ENCODE results near the gene FOXO6. TPM values are rescaled to one million over a fixed set of nuclear protein-coding genes. Genes with fewer than 3 reads are reported as not detected.

The FOXO6 gene
- total RNA-seq, 1 experiment from 2014 or later = 9.0 TPM

GRCh38 chr1:41390573-41390972 is 29.3 kb downstream of the FOXO6 start:
- H3K36me3 ChIP-seq (ENCODE audit: low read depth) = no peaks in the 10 kb centered on the region
- no peak for DNase-seq
- no peak overlapping the region for H3K4me3 ChIP-seq
- H2AFZ ChIP-seq = no peak overlapping the region
- no peaks in the 10 kb centered on the region for H3K9me2 ChIP-seq (ENCODE audit: insufficient read depth)
- no TSS peak for BruUV-seq (replicated peaks)
- intact Hi-C loops (cut with micrococcal nuclease; ENCODE audit: unreplicated experiment) = no loop called here
- no peak overlapping the region for H3K4me2 ChIP-seq
- H3K27me3 ChIP-seq (ENCODE audit: insufficient read depth, low read depth) = no peaks in the 10 kb centered on the region
- no peak overlapping the region for H3K27ac ChIP-seq
- no peaks in the 10 kb centered on the region for H3K9me3 ChIP-seq (ENCODE audit: insufficient read depth, low read depth)
- H3F3A ChIP-seq (ENCODE audit: insufficient read depth, low read depth) = peaks cover 10% of the 10 kb centered on the region; the same call in 1 of the 2 replicates
- ChIA-PET POLR2A (ENCODE audit: unreplicated experiment) (interaction anchor here (0.8 kb wide), 1 partner anchor 29 kb away, joined by 8 read pairs; no protein-coding TSS in a partner anchor), CTCF (no interaction called here)
- H3K79me2 ChIP-seq (ENCODE audit: low read depth) = no peaks in the 10 kb centered on the region
- TF ChIP-seq, protein P1, sequence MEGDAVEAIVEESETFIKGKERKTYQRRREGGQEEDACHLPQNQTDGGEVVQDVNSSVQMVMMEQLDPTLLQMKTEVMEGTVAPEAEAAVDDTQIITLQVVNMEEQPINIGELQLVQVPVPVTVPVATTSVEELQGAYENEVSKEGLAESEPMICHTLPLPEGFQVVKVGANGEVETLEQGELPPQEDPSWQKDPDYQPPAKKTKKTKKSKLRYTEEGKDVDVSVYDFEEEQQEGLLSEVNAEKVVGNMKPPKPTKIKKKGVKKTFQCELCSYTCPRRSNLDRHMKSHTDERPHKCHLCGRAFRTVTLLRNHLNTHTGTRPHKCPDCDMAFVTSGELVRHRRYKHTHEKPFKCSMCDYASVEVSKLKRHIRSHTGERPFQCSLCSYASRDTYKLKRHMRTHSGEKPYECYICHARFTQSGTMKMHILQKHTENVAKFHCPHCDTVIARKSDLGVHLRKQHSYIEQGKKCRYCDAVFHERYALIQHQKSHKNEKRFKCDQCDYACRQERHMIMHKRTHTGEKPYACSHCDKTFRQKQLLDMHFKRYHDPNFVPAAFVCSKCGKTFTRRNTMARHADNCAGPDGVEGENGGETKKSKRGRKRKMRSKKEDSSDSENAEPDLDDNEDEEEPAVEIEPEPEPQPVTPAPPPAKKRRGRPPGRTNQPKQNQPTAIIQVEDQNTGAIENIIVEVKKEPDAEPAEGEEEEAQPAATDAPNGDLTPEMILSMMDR (conservative IDR thresholded peaks at IDR 0.05) = no peak
- no peak for TF ChIP-seq EZH2 (IDR thresholded peaks at IDR 0.05; ENCODE audit: low read depth)
- peaks cover 15% of the 10 kb centered on the region for H3K4me1 ChIP-seq (replicated peaks; ENCODE audit: insufficient read depth)
- H4K20me1 ChIP-seq (ENCODE audit: insufficient read depth) = no peaks in the 10 kb centered on the region

- no TSS peak for BruUV-seq (replicated peaks)
- POLR2A ChIA-PET (ENCODE audit: unreplicated experiment) = no interaction called here
- no peaks in the 10 kb centered on the region for H3K27me3 ChIP-seq (ENCODE audit: insufficient read depth, low read depth)
Observed at GRCh38 chr1:41391834-41392527, 30.7 kb downstream of the FOXO6 start.

DNA sequence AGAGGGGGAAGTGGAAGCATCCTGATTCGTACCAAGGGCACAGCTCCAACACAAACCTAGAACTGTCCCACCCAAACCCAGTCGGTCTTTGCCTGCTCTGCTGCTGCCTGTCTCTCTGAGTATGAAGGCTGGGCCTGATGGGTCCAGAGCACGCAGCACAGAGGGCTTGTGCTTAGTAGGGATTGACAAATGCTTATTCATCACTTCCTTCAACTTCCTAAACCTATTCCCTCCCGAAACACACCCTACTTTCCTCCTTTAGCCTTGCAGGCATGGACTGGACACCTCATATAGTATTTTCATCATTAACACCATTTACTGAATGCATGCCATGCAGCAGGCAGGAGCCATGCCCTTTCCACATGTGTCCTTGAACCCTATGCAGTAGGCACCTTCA is 31.3 kb downstream of the FOXO6 start:
- no peak for TF ChIP-seq EZH2 (IDR thresholded peaks at IDR 0.05; ENCODE audit: low read depth)
- TF ChIP-seq, protein P1 (conservative IDR thresholded peaks at IDR 0.05) = no peak
- Histone ChIP-seq H3K9me3 (ENCODE audit: insufficient read depth, low read depth) (no peaks in the 10 kb centered on the region), H3K36me3 (ENCODE audit: low read depth) (no peaks in the 10 kb centered on the region), H3K79me2 (ENCODE audit: low read depth) (no peaks in the 10 kb centered on the region), H3K4me2 (no peak overlapping the region), H3F3A (ENCODE audit: insufficient read depth, low read depth) (peaks cover 5% of the 10 kb centered on the region; the same call in 1 of the 2 replicates), H3K27me3 (ENCODE audit: insufficient read depth, low read depth) (no peaks in the 10 kb centered on the region), H2AFZ (no peak overlapping the region), H3K27ac (no peak overlapping the region), H4K20me1 (ENCODE audit: insufficient read depth) (no peaks in the 10 kb centered on the region), H3K4me1 (replicated peaks; ENCODE audit: insufficient read depth) (peaks cover 4% of the 10 kb centered on the region), H3K9me2 (ENCODE audit: insufficient read depth) (no peaks in the 10 kb centered on the region), H3K4me3 (no peak overlapping the region)
- BruUV-seq (replicated peaks) = no TSS peak
- POLR2A ChIA-PET (ENCODE audit: unreplicated experiment) = no interaction called here
- no peak for DNase-seq
- intact Hi-C loops (cut with micrococcal nuclease; ENCODE audit: unreplicated experiment) = no loop called here
- CTCF ChIA-PET = interaction anchor here (0.6 kb wide), 3 partner anchors 10 to 157 kb away, joined by 3 to 14 read pairs (median 4); no protein-coding TSS in a partner anchor

More at GRCh38 chr1:41391834-41392527, 30.7 kb downstream of the FOXO6 start:
- Histone ChIP-seq H4K20me1 (ENCODE audit: insufficient read depth) (no peaks in the 10 kb centered on the region), H3K4me2 (no peak overlapping the region), H3F3A (ENCODE audit: insufficient read depth, low read depth) (peaks cover 10% of the 10 kb centered on the region; the same call in 1 of the 2 replicates), H3K27ac (no peak overlapping the region), H3K36me3 (ENCODE audit: low read depth) (no peaks in the 10 kb centered on the region), H3K9me2 (ENCODE audit: insufficient read depth) (no peaks in the 10 kb centered on the region), H3K4me1 (replicated peaks; ENCODE audit: insufficient read depth) (peaks cover 10% of the 10 kb centered on the region), H3K9me3 (ENCODE audit: insufficient read depth, low read depth) (no peaks in the 10 kb centered on the region), H3K79me2 (ENCODE audit: low read depth) (no peaks in the 10 kb centered on the region), H3K4me3 (no peak overlapping the region), H2AFZ (no peak overlapping the region)
- CTCF ChIA-PET = interaction anchor here (0.6 kb wide), 2 partner anchors 34 to 157 kb away, joined by 3 to 4 read pairs; no protein-coding TSS in a partner anchor
- TF ChIP-seq EZH2 (IDR thresholded peaks at IDR 0.05; ENCODE audit: low read depth) = no peak
- TF ChIP-seq, protein P1 (conservative IDR thresholded peaks at IDR 0.05) = no peak
- intact Hi-C loops (cut with micrococcal nuclease; ENCODE audit: unreplicated experiment) = no loop called here
- peak in 1 of 2 experiments; percentile 21 for DNase-seq

All from PC-9 (cell line).